Activated naive CD4-positive, alpha-beta T cell treated with anti-CD3 and anti-CD28 coated beads, Interleukin-2, amount 50 U/mL, for 24 hours (primary cell): ENCODE results near the gene IPPK.

Experiments
- H3K27ac Mint-ChIP-seq: one replicate; pipeline ENCODE4 v1.8.0; 2021; ENCODE audit warnings: mild to moderate bottlenecking, mixed read lengths
- H3K27me3 Mint-ChIP-seq: one replicate; pipeline ENCODE4 v1.8.0; 2021; ENCODE audit warnings: mixed read lengths
- H3K36me3 Mint-ChIP-seq: one replicate; pipeline ENCODE4 v1.8.0; 2021; ENCODE audit warnings: mixed read lengths
- H3K4me1 Mint-ChIP-seq: one replicate; pipeline ENCODE4 v1.8.0; 2021; ENCODE audit warnings: mixed read lengths
- H3K4me3 Mint-ChIP-seq: one replicate; pipeline ENCODE4 v1.8.0; 2021; ENCODE audit warnings: mild to moderate bottlenecking, mixed read lengths
- H3K9me3 Mint-ChIP-seq: one replicate; pipeline ENCODE4 v1.8.0; 2021; ENCODE audit warnings: mixed read lengths

The IPPK gene

DNA sequence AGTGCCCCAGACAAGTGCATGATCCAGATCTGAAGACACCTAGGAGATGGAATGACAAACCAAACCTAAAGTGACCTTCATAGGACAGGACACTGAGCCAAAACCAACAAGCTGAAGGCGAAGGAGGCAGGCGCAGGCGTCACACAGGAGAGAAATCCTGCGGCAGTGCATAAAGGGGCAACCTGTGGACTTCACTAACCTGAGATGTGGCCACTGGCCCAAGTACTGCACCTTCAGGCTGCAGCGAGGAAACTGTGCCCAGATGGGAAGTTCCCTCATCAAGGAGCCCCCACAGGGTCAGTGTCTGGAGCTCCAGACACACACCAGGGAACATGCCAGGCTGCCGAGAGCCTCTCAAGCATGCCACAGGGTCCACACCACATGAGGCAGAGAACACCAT, 3.7 kb downstream of the IPPK start:
- Mint-ChIP-seq H3K4me3 (no peak overlapping the region), H3K27ac (no peak overlapping the region), H3K36me3 (peaks cover 2% of the 10 kb centered on the region), H3K4me1 (peaks cover 59% of the 10 kb centered on the region), H3K9me3 (no peaks in the 10 kb centered on the region), H3K27me3 (no peaks in the 10 kb centered on the region)

DNA sequence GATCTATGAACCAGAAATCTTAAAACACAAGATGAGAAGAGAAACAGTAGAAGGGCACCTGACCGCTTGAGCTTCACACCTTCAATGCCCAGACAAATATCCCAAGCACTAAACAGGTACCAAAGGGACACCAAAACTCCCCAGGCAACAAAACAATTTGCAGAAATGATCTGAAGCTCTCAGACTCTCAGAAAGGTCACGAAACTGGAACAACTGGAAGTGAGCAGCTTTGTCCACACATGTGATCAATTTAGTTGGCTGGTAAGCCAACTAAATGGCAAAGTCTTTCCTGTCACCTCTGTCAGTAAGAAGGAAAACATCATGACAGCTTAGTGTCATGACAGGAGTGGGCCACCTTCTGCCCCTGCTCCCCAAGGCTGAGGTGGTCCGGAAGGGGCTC, 4.1 kb downstream of the IPPK start:
- no peak overlapping the region for H3K27ac Mint-ChIP-seq
- H3K36me3 Mint-ChIP-seq, result peaks cover 2% of the 10 kb centered on the region
- no peaks in the 10 kb centered on the region for H3K9me3 Mint-ChIP-seq
- peaks cover 59% of the 10 kb centered on the region for H3K4me1 Mint-ChIP-seq
- H3K4me3 Mint-ChIP-seq, result no peak overlapping the region
- H3K27me3 Mint-ChIP-seq, result no peaks in the 10 kb centered on the region

- Mint-ChIP-seq H3K4me1 (peaks cover 65% of the 10 kb centered on the region), H3K27me3 (no peaks in the 10 kb centered on the region), H3K27ac (no peak overlapping the region), H3K9me3 (no peaks in the 10 kb centered on the region), H3K36me3 (peaks cover 2% of the 10 kb centered on the region), H3K4me3 (peak overlapping the region; percentile 15)
These were observed 5.4 kb downstream of the IPPK start for GRCh38 chr9:92664394-92665152.

DNA sequence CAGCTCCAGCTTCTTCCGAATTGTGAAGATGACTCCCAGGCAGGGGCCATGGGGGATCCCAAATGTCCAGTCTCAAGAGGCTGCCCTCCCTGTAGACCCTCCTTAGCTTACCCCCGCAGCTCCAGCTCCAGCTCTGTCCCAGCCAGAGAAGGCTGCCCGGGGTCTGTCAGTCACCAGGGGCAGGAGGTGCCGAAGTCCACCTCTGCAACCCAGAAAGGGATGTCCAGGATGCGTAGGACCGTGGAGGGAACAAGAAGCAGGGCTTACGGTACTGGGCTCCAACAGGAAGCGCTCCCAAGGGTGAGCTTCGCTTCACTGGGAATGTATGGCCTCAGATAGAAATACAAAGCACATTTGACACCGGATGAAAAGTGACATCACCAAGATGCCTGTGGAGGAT, 6.0 kb downstream of the IPPK start:
- Mint-ChIP-seq H3K4me1 (peaks cover 62% of the 10 kb centered on the region), H3K27me3 (no peaks in the 10 kb centered on the region), H3K27ac (no peak overlapping the region), H3K9me3 (no peaks in the 10 kb centered on the region), H3K4me3 (no peak overlapping the region), H3K36me3 (peaks cover 2% of the 10 kb centered on the region)

GRCh38 chr9:92663126-92663525, 6.8 kb downstream of the IPPK start:
- Mint-ChIP-seq H3K27ac (no peak overlapping the region), H3K4me1 (peaks cover 54% of the 10 kb centered on the region), H3K9me3 (no peaks in the 10 kb centered on the region), H3K27me3 (no peaks in the 10 kb centered on the region), H3K4me3 (no peak overlapping the region), H3K36me3 (peaks cover 2% of the 10 kb centered on the region)

GRCh38 chr9:92661743-92662142, 8.2 kb downstream of the IPPK start:
- H3K4me1 Mint-ChIP-seq, result peaks cover 44% of the 10 kb centered on the region

DNA sequence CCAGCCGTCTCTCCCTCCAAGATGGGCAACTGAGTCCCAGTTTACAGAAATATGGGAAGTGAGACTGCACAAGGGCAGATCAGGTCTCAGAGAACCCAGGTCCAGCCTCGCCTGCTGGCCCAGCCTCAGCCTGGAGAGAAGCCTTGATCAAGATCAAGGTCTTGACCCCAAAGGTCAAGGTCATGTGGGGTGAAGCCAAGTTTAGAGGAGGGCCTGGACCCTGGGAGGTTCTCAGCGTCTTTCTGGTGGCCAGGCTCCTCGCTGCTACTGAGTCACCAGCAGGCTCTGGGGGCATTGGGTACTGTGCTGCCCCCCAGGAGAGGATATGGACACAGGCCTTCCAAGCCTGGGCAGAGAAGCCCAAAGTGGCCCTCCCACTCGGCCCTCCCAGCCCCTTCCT, 8.8 kb downstream of the IPPK start:
- Mint-ChIP-seq H3K27ac (no peak overlapping the region), H3K4me1 (peaks cover 41% of the 10 kb centered on the region), H3K4me3 (no peak overlapping the region), H3K9me3 (no peaks in the 10 kb centered on the region), H3K27me3 (no peaks in the 10 kb centered on the region), H3K36me3 (peaks cover 2% of the 10 kb centered on the region)

More at GRCh38 chr9:92661743-92662142, 8.2 kb downstream of the IPPK start:
- no peaks in the 10 kb centered on the region for H3K27me3 Mint-ChIP-seq
- H3K9me3 Mint-ChIP-seq, result no peaks in the 10 kb centered on the region
- no peak overlapping the region for H3K27ac Mint-ChIP-seq
- no peak overlapping the region for H3K4me3 Mint-ChIP-seq
- peaks cover 2% of the 10 kb centered on the region for H3K36me3 Mint-ChIP-seq

DNA sequence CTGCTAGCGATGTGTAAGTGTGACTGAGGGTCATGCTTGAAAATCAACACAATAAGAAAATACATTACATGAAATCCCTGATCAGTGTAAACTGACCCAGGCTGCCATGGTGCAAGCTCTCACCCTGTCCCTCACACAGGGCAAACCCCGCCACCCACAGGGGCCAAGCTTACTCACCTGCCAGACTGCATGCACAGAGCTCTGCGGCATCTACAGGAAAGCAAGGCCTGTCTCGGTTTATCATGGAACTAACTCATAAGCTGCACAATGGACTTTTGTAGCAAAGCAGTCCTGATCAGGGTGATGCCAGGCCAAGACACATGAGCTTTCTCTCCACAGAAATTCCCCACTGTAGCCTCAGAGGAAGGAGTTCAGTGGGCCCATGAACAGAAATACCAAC, 9.7 kb downstream of the IPPK start:
- Mint-ChIP-seq H3K27ac (no peak overlapping the region), H3K27me3 (no peaks in the 10 kb centered on the region), H3K4me3 (no peak overlapping the region), H3K9me3 (no peaks in the 10 kb centered on the region), H3K36me3 (peaks cover 5% of the 10 kb centered on the region), H3K4me1 (peaks cover 34% of the 10 kb centered on the region)

- no peaks in the 10 kb centered on the region for H3K27me3 Mint-ChIP-seq
- no peaks in the 10 kb centered on the region for H3K9me3 Mint-ChIP-seq
- peak overlapping the region; percentile 17 for H3K27ac Mint-ChIP-seq
- H3K36me3 Mint-ChIP-seq, result peaks cover 5% of the 10 kb centered on the region
- no peak overlapping the region for H3K4me3 Mint-ChIP-seq
- H3K4me1 Mint-ChIP-seq, result peaks cover 28% of the 10 kb centered on the region
These were observed 10.3 kb downstream of the IPPK start for GRCh38 chr9:92659601-92660000.

GRCh38 chr9:92658611-92659010, 11.3 kb downstream of the IPPK start:
- H3K27me3 Mint-ChIP-seq, result no peaks in the 10 kb centered on the region
- H3K36me3 Mint-ChIP-seq, result peaks cover 5% of the 10 kb centered on the region
- H3K4me3 Mint-ChIP-seq, result no peak overlapping the region
- no peak overlapping the region for H3K27ac Mint-ChIP-seq
- H3K9me3 Mint-ChIP-seq, result no peaks in the 10 kb centered on the region
- H3K4me1 Mint-ChIP-seq, result peaks cover 18% of the 10 kb centered on the region

- no peak overlapping the region for H3K4me3 Mint-ChIP-seq
- H3K27me3 Mint-ChIP-seq, result no peaks in the 10 kb centered on the region
- H3K4me1 Mint-ChIP-seq, result peaks cover 14% of the 10 kb centered on the region
- H3K9me3 Mint-ChIP-seq, result no peaks in the 10 kb centered on the region
- H3K27ac Mint-ChIP-seq, result no peak overlapping the region
- H3K36me3 Mint-ChIP-seq, result peaks cover 5% of the 10 kb centered on the region
These were observed 11.8 kb downstream of the IPPK start for GRCh38 chr9:92658176-92658575.

GRCh38 chr9:92657296-92658094, 12.4 kb downstream of the IPPK start:
- H3K36me3 Mint-ChIP-seq, result peaks cover 5% of the 10 kb centered on the region
- no peaks in the 10 kb centered on the region for H3K9me3 Mint-ChIP-seq
- no peak overlapping the region for H3K27ac Mint-ChIP-seq
- peaks cover 12% of the 10 kb centered on the region for H3K4me1 Mint-ChIP-seq
- no peak overlapping the region for H3K4me3 Mint-ChIP-seq
- H3K27me3 Mint-ChIP-seq, result no peaks in the 10 kb centered on the region

DNA sequence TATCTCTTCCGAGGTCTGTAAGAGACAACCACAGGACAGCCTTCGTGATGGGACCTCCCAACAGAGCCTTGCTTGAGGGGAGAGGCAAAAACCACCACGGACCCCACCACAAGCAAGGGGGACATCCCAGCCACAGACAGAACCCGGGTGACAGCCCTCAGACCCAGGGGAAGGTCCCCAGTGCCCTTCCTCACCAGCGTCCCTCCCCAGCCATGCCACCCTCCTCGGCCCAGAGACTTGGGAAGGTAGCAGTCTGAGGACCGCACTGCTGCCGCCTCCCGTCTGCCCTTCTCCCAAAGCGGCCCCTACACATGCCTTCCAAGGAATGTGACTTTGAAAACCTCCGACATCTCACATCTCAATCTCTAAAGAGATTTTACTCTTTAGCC, 13.4 kb downstream of the IPPK start:
- H3K27me3 Mint-ChIP-seq, result no peaks in the 10 kb centered on the region
- H3K4me1 Mint-ChIP-seq, result peaks cover 8% of the 10 kb centered on the region
- H3K27ac Mint-ChIP-seq, result no peak overlapping the region
- H3K36me3 Mint-ChIP-seq, result peaks cover 3% of the 10 kb centered on the region
- H3K9me3 Mint-ChIP-seq, result no peaks in the 10 kb centered on the region
- no peak overlapping the region for H3K4me3 Mint-ChIP-seq

DNA sequence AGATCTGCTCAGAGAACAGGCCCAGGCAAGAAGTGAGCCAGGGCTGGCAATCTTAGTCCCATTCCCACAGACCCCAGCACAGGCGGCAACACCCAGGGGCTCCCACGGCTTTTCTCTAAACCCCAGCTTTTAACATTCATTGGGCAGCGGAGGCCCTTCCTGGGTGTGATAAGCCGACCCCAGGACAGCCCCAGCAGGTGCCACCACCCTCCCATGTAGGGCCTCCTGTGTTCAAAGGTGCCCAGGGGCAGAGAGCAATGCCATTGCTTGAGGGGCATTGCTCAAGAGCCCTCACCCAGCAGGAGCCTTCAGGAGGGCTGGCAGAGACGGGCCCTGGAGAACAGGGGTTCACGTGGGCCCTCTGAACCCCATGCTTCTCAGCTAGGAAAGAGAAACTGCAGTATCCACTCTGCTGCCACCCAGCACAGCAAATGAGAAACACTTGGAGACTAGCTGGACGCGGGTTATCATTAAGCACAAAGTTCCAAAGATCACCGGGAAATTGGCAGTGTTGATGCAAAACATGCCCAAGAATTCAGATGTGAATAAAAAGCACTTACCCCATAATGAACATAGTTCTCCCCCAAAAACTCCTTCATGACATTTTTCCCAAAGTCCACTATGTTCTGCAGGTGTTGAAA, 13.9 kb downstream of the IPPK start:
- no peak overlapping the region for H3K27ac Mint-ChIP-seq
- H3K36me3 Mint-ChIP-seq, result peaks cover 4% of the 10 kb centered on the region
- no peaks in the 10 kb centered on the region for H3K9me3 Mint-ChIP-seq
- H3K4me3 Mint-ChIP-seq, result no peak overlapping the region
- peaks cover 6% of the 10 kb centered on the region for H3K4me1 Mint-ChIP-seq
- H3K27me3 Mint-ChIP-seq, result no peaks in the 10 kb centered on the region

- H3K4me3 Mint-ChIP-seq, result no peak overlapping the region
- H3K36me3 Mint-ChIP-seq, result peaks cover 7% of the 10 kb centered on the region
- no peak overlapping the region for H3K27ac Mint-ChIP-seq
- no peaks in the 10 kb centered on the region for H3K27me3 Mint-ChIP-seq
- peaks cover 6% of the 10 kb centered on the region for H3K4me1 Mint-ChIP-seq
- H3K9me3 Mint-ChIP-seq, result no peaks in the 10 kb centered on the region
These were observed 14.6 kb downstream of the IPPK start for GRCh38 chr9:92655366-92655765.
